GM19239 (cell line): ENCODE results near the gene SHISA5.
A peak's percentile ranks its signal among the peaks of the same experiment; 100 is the strongest.
"Not testable (repeated sequence)": the region's sequence is repeated elsewhere in the genome, so short reads cannot be mapped to it uniquely, and the experiment has no call there.

ENCODE experiments used
- DNase-seq: peaks from one replicate; pipeline ENCODE4 v3.0.0; 2011; ENCODE audit warnings: low spot score; ENCODE audit not compliant: insufficient read length
- FAIRE-seq: peaks from 2 replicates; lab custom pipeline; 2011; peaks lifted over from hg19 to GRCh38; lab: Jason Lieb, UNC

Gene SHISA5

DNA sequence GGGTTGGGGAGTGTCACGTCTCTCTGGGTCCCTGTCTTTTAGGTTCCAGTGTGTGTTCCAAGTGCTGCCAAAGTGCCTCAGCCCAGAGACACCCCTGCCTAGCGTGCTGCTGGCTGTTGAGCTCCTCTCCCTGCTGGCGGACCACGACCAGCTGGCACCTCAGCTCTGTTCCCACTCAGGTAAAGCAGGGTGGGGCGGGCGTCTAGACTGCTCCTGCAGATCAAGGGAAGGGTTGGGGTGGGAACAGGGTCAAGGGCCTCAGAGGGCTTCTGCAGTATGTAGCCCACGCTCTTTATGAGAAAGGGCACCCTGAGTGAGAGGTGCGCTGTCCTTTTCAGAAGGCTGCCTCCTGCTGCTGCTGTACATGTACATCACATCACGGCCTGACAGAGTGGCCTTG is 40.3 kb downstream of the SHISA5 start:
- FAIRE-seq (no peak), DNase-seq (no peak)

DNA sequence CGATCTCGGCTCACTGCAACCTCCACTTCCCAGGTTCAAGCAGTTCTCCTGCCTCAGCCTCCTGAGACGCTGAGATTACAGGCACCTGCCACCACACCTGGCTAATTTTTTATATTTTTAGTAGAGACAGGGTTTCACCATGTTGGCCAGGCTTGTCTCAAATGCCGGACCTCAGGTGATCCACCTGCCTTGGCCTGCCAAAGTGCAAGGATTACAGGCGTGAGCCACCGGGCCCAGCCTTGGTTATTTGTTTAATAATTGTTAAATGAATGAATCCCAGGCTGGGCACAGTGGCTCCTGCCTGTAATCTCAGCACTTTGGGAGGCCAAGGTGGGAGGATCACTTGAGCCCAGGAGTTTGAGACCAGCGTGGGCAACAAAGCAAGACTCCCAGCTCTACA is 42.2 kb downstream of the SHISA5 start:
- not testable (repeated sequence) for DNase-seq, FAIRE-seq

DNA sequence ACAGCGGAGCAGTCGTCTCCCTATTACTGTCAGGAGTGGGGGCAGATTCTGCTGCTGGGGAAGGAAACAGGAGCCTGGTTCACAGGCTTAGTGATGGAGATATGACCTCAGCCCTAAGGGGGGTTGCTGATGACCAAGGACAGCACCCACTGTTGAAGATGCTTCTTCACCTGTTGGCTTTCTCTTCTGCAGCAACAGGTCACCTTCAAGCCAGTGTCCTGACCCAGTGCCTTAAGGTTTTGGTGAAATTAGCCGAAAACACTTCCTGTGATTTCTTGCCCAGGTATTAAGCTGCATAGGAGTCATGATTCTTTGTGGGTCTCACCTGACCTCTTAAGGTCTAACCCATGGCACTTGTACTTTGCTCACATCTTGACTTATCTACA is 43.5 kb downstream of the SHISA5 start:
- FAIRE-seq (no peak), DNase-seq (no peak)

DNA sequence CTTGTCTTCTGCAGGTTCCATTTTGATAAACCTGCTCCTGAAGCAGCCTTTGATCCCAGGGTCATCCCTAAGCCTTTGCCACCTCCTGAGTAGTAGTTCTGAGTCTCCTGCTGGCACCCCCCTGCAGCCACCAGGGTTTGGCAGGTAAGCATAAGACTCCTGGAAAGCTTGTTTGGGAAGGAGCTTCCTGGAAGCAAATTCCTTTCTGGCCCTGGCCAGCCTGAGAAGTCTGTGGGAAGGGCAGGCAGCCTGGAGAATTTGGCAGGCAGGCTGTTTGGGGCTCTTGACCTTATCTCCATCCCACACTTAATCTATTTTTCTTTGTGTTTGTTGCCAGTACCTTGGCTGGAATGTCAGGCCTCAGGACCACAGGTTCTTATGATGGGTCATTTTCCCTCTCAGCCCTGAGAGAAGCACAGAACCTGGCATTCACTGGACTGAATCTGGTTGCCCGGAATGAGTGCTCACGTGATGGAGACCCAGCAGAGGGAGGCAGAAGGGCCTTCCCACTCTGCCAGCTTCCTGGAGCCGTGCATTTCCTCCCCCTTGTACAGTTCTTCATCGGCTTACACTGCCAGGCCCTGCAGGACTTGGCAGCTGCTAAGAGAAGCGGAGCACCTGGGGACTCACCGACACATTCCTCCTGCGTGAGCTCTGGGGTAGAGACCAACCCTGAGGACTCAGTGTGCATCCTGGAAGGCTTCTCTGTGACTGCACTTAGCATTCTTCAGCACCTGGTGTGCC is 44.0 kb downstream of the SHISA5 start:
- FAIRE-seq, result no peak
- no peak for DNase-seq

GRCh38 chr3:48459331-48459730 is 44.6 kb downstream of the SHISA5 start:
- FAIRE-seq (no peak), DNase-seq (no peak)

DNA sequence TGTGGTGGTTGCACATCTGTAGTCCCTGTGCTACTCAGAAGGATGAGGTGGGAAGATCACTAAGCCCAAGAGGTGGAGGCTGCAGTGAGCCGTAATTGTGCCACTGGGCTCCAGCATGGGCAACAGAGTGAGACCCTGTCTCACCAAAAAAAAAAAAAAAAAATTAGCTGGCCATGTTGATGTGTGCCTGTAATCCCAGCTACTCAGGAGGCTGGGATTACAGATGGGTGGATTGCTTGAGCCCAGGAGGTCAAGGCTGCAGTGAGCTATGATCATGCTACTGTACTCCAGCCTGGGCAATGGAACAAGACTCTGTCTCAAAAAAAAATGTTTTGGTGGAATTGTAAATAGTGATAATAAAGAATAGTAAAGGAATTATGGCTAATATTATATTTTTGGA is 47.5 kb downstream of the SHISA5 start:
- DNase-seq (no peak), FAIRE-seq (no peak)

DNA sequence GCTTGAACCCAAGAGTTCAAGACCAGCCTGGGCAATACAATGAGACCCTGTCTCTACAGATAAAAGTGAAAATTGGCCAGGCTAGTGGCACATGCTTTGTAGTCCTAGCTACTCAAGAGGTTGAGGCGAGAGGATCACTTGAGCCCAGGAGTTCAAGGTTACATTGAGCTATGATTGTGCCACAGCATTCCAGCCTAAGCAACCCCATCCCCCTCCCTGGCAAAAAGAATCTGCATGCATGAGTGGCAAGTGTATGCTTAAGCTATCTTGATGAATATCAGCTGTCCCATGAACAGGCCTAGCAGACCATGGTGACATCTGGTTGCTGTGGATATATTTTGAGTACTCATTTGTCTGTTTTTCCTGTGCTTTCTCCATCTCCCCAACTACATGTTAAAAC is 52.7 kb downstream of the SHISA5 start:
- no peak for DNase-seq
- no peak for FAIRE-seq

DNA sequence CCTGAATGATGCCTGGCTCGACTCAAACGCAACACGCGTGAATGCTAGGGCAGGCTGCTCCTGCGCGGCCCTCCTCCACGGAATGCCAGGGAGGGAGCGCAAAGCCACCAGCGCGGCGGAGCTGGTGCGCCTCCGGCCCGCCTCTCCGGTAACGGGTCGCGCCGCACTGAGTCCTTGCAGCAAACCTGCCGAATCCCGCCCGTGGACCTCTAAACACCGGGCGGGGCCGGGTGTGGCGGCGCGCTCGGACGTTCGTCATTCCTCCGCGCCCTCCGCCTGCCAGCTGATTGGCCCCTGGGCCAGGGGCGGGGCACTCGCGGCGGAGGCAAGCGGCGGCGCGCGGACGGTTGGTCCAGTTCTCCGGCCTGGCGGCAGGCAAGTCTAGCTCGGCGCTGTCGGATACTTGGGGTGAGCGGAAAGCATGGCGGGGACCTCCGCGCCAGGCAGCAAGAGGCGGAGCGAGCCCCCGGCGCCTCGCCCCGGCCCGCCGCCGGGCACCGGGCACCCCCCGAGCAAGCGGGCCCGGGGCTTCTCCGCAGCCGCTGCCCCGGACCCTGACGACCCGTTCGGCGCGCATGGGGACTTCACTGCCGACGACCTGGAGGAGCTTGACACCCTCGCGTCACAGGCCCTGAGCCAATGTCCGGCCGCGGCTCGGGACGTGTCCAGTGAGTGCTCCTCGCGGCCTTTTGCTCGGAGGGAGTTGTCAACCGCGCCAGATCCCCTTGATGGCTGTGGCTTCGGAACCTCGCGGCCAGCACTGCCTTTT is 57.4 kb downstream of the SHISA5 start, which contains the start of gene ATRIP:
Gene ATRIP, plus strand, starts transcription at position 313 of the 769 bp plus-strand sequence. Its CDS starts 109 bp downstream, at position 422.
- FAIRE-seq (peak; percentile 55), DNase-seq (peak; percentile 85)

DNA sequence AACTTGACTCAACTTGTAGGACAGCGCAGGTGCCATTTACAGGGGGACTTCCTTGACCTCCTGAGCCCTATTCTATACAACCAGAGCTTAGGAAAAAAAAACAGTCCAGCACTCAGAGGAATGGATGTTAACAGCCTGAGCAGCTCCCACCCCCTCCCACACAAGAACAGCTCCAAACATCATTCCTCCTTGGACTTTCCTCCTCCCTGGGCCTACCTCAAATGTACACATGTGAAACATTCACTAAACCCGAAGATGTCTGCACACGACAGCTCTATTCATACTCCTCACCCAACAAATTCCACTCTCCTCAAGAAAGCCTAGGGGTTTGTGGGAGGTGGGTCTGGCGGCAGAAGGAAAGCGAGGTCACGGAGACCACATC is 57.9 kb downstream of the SHISA5 start:
- DNase-seq (no peak), FAIRE-seq (no peak)

GRCh38 chr3:48445277-48445882 is 58.6 kb downstream of the SHISA5 start:
- FAIRE-seq, result no peak
- no peak for DNase-seq

DNA sequence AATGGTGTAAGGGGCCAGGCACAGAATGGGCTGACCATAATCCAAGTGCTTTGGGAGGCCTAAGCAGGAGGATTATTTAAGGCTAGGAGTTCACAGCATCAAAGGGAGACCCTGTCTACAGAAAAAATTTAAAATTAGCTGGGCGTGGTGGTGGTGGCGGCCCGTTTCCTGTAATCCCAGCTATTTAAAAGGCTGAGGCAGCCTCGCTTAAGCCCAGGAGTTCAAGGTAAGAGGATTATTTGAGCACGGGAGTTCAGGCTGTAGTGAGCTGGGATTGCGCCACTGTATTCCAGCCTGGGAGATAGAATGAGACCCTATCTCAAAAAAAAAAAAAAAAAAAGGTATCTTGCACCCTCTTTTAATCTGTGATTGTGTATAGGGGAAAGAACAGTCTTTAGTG is 62.0 kb downstream of the SHISA5 start:
- DNase-seq (no peak), FAIRE-seq (no peak)

DNA sequence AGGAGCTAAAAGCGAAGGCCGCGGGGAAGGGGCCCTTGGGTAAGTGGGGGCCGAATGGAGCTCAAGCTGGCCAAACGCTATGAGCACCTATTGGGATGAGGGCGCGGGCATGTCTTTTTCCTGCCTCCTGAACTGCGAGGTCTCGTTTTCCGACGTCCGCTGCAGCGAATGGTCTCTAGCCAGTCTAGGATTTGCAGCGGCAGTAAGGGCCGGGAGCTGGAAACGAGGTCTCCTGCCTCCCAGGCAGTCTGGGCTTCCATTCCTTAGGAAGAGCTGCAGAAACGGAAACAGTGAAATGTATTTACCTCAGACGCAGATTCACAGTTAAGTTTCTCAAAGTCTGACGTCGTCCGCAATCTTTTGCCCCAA is 63.4 kb downstream of the SHISA5 start:
- FAIRE-seq (peak; percentile 89), DNase-seq (no peak)

DNA sequence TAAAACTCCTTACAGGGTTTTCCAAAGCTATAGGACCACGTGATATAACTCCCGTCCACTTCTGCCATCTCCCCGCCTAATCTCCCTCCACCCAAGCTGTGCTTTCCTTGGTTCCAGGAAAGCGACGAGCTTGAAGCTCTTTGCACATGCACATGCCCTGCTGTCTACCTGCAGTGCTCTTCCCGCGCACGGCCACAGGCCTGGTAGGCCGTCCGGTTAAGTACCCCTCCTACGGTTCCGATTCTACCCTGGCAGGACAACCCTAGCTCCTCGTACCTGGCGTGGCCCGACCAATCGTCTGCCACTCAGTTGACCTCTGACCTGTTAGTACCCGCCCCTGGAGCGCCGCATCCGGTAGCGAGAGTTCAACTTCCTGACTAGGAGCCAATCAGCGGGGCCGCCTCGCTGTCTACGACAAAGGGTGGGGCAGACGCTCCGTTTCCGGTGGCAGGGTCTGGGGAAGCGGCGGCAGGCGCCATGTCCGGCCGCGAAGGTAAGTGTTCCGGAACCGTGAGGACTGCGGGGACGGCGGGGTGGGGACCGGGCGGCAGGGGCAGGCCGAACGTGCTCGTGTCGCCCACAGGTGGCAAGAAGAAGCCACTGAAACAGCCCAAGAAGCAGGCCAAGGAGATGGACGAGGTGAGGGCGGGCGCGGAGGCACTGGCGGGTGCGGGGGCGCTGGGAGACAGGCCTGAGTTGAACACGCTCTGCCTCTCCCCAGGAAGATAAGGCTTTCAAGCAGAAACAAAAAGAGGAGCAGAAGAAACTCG is 64.0 kb downstream of the SHISA5 start, which contains the start of the genes CCDC51 and TMA7:
Gene CCDC51, minus strand, starts transcription at position 300 of the 770 bp plus-strand sequence. CDS start 4,991 bp downstream, outside the sequence.
Gene TMA7, plus strand, starts transcription at position 438 of the 770 bp plus-strand sequence. Its CDS starts 40 bp downstream, at position 478.
- FAIRE-seq, result peak; percentile 99

GRCh38 chr3:48437812-48438211 is 66.2 kb downstream of the SHISA5 start:
- no peak for FAIRE-seq
- DNase-seq, result no peak

More for the DNA sequence above, 64.0 kb downstream of the SHISA5 start, which contains the start of the genes CCDC51 and TMA7:
- peak; percentile 95 for DNase-seq

- FAIRE-seq, result no peak
- no peak for DNase-seq
Measured at GRCh38 chr3:48436855-48437254, 67.1 kb downstream of the SHISA5 start.

DNA sequence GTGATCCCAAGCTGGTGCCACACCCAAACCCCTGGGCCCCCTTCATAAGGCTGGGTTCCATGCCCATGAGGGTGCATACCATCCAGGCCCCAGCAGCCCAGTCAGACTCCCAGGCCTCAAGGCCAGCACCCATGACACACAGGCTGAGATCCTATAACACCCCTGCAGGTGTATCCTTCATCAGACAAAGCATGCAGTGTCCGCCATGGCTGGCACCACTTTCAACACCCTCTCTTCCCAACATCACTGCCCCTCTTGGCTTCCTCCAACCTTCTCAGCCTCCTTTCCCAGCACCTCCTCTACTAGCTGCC is 67.5 kb downstream of the SHISA5 start:
- no peak for FAIRE-seq
- DNase-seq, result no peak

DNA sequence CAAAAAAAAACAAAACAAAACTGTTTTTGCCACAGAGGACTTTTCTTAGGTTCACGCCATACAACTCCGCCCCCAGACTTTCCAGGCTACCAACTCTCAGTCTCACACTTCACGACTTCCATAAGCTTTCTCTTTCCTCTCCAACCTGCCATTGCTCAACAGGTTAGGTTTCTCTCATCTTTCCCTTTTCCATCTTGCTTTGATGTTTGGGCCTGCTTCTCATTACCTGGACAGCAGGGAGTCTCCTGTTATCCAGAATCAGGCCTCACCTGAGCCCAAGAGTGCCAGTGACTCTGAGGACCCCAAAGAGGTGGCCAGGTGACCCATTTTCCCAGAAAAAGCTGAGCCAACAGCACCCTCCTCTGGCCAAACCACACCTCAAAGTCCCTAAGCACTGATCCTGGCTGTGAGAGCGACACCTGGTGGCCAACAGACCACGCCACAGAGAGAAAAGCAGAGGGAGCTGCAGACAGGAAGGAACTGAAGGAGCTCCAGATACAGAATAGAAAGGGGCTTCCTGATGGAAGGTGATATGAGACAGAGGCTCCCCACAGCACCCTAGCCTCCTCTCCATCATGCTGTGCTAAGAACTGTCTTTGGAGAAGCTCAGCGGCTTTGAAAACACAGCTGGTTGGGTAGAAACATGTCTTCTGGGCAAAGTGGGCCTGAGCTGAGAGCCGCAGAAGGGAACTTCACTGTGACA is 68.0 kb downstream of the SHISA5 start:
- DNase-seq, result peak; percentile 73
- FAIRE-seq, result peak; percentile 95

GRCh38 chr3:48435223-48435595 is 68.8 kb downstream of the SHISA5 start:
- no peak for FAIRE-seq
- DNase-seq, result no peak

- DNase-seq (no peak), FAIRE-seq (no peak)
Measured at GRCh38 chr3:48434591-48435222, 69.3 kb downstream of the SHISA5 start.
